A673 (cell line): ENCODE results near the gene PSORS1C1. TPM values are rescaled to one million over a fixed set of nuclear protein-coding genes. Genes with fewer than 3 reads are reported as not detected.
"Not testable (repeated sequence)": the region's sequence is repeated elsewhere in the genome, so short reads cannot be mapped to it uniquely, and the experiment has no call there.

Experiments
- BruUV-seq: library from RNA; stranded (reverse); fragments of 400-500 nt; replicated peaks from 2 replicates; lab custom pipeline; 2021; lab: Mats Ljungman, UMichigan
- CTCF ChIA-PET: fragments of 300-600 bp; sonication (Branson Sonifier 250); formaldehyde crosslinking; loops from one replicate; lab custom pipeline; 2022; ENCODE audit warnings: antibody characterized with exemption; lab: Charles Lee
- POLR2A ChIA-PET: fragments of 300-600 bp; sonication (Branson Sonifier 250); formaldehyde crosslinking; loops from one replicate; lab custom pipeline; 2022; ENCODE audit warnings: antibody characterized with exemption; ENCODE audit not compliant: low non-redundant PET; lab: Charles Lee
- DNase-seq: peaks from one replicate; pipeline ENCODE4 v3.0.0-alpha.2; 2015; ENCODE audit warnings: low spot score
- H3K27ac ChIP-seq: fragments of 200-600 bp; sonication (generic); 2 replicates; pipeline ENCODE4 v1.5.1; 2016; ENCODE audit warnings: mixed run types, low read depth, mild to moderate bottlenecking, mixed read lengths, antibody characterized with exemption, low read length; ENCODE audit not compliant: poor library complexity, severe bottlenecking
- H3K27me3 ChIP-seq: fragments of 200-600 bp; sonication (generic); replicated peaks from 2 replicates; pipeline ENCODE4 v1.6.1; 2017; ENCODE audit warnings: mixed run types, low read depth, mild to moderate bottlenecking, mixed read lengths, antibody characterized with exemption, low read length; ENCODE audit not compliant: insufficient read depth, poor library complexity
- H3K36me3 ChIP-seq: fragments of 200-600 bp; sonication (generic); 2 replicates; pipeline ENCODE4 v1.6.1; 2016; ENCODE audit warnings: mixed run types, mild to moderate bottlenecking, mixed read lengths, antibody characterized with exemption, low read length; ENCODE audit not compliant: insufficient read depth, poor library complexity, severe bottlenecking
- H3K4me1 ChIP-seq: fragments of 200-600 bp; sonication (generic); 2 replicates; pipeline ENCODE4 v1.6.1; 2017; ENCODE audit warnings: mixed run types, mild to moderate bottlenecking, mixed read lengths, antibody characterized with exemption, low read length; ENCODE audit not compliant: insufficient read depth, poor library complexity, severe bottlenecking
- H3K4me3 ChIP-seq: fragments of 200-600 bp; sonication (generic); 2 replicates; pipeline ENCODE4 v1.5.1; 2016; ENCODE audit warnings: low read depth, mixed run types, mild to moderate bottlenecking, mixed read lengths, low read length; ENCODE audit not compliant: poor library complexity, severe bottlenecking
- H3K9me3 ChIP-seq: fragments of 200-600 bp; sonication (generic); 2 replicates; pipeline ENCODE4 v1.6.1; 2016; ENCODE audit warnings: mixed run types, low read depth, mild to moderate bottlenecking, mixed read lengths, antibody characterized with exemption, low read length; ENCODE audit not compliant: poor library complexity, severe bottlenecking
- EZH2 ChIP-seq: fragments of 200-600 bp; sonication (generic); IDR thresholded peaks from 2 replicates; pipeline ENCODE4 v1.6.1; 2017; ENCODE audit warnings: borderline replicate concordance, low read depth, mild to moderate bottlenecking, mixed read lengths, antibody characterized with exemption, low read length; ENCODE audit not compliant: poor library complexity, severe bottlenecking
- intact Hi-C: fragments of 100-400 bp; cut with micrococcal nuclease; formaldehyde crosslinking; loops from one replicate; pipeline ENCODE4 v1.10.0; 2022; ENCODE audit not compliant: unreplicated experiment
- total RNA-seq: library from RNA; stranded (reverse); gene quantifications from 2 replicates; pipeline ENCODE4 v1.2.3, GENCODE V29; 2021
- TF ChIP-seq, protein P1 (sequence below): fragments of 300-800, 200-600 bp; sonication (generic); conservative IDR thresholded peaks from 2 replicates; pipeline ENCODE4 v1.5.1; 2017; ENCODE audit warnings: low read depth, mild to moderate bottlenecking, antibody characterized with exemption, low read length, moderate library complexity, mixed read lengths

Gene PSORS1C1
- total RNA-seq, 1 experiment from 2014 or later, result not detected

DNA sequence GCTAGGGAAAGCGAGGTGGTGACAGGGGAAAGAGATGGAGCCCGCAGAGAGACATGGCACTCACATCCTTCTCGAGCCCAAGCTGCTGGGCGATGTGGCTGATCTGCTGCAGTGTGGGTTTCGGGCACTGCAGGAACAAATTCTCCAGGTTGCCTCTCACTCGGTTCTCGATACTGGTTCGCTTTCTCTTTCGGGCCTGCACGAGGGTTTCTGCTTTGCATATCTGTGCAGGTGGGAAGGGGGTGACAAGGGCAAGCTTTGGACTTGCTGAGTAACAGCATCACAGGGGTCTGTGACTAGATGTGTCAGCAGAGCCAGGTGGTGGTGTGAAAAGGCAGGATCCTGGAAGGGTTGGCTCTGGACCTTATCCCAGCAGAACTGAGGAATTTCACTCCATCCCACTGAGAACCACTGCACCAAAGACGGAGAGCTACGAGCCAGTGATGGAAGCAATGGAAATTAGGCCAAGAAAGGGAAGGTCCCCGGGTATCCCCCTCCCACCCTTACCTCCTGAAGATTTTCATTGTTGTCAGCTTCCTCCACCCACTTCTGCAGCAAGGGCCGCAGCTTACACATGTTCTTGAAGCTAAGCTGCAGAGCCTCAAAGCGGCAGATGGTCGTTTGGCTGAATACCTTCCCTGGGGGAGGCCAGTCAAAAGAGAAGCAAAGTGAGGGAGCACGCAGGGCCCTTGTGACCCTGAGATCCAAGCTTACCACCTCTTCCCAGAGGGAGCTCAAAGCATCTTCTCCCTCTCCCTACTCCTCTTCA is 50.6 kb downstream of the PSORS1C1 start:
- DNase-seq, H3K4me3 ChIP-seq, BruUV-seq, H3K27ac ChIP-seq, intact Hi-C loops, H3K9me3 ChIP-seq, CTCF ChIA-PET, H3K4me1 ChIP-seq, POLR2A ChIA-PET, H3K27me3 ChIP-seq: not testable (repeated sequence)
- H3K36me3 ChIP-seq, result peaks cover 21% of the 10 kb centered on the region

DNA sequence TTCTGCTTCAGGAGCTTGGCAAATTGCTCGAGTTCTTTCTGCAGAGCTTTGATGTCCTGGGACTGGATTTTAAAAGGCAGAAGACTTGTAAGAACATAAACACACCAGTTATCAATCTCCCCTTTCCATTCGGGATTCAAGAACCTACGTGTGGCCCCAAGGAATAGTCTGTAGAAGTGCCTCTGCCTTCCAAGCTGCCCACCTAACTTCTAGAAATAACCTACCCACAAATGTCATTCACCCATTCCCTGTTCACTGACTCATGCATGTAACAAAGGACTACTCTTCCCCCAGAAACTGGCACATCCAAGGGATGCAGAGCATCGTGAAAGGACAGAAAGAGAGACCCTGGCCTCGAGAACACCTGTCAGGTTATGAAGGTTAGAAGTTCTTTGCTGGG is 51.4 kb downstream of the PSORS1C1 start:
- ChIA-PET POLR2A (no interaction called here), CTCF (interaction anchor here (0.5 kb wide), 1 partner anchor 26 kb away, joined by 3 read pairs; no protein-coding TSS in a partner anchor)
- no peak overlapping the region for H3K27ac ChIP-seq
- TF ChIP-seq, protein P1, sequence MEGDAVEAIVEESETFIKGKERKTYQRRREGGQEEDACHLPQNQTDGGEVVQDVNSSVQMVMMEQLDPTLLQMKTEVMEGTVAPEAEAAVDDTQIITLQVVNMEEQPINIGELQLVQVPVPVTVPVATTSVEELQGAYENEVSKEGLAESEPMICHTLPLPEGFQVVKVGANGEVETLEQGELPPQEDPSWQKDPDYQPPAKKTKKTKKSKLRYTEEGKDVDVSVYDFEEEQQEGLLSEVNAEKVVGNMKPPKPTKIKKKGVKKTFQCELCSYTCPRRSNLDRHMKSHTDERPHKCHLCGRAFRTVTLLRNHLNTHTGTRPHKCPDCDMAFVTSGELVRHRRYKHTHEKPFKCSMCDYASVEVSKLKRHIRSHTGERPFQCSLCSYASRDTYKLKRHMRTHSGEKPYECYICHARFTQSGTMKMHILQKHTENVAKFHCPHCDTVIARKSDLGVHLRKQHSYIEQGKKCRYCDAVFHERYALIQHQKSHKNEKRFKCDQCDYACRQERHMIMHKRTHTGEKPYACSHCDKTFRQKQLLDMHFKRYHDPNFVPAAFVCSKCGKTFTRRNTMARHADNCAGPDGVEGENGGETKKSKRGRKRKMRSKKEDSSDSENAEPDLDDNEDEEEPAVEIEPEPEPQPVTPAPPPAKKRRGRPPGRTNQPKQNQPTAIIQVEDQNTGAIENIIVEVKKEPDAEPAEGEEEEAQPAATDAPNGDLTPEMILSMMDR, result no peak
- no peak for TF ChIP-seq EZH2
- intact Hi-C loops, result no loop called here
- no peaks in the 10 kb centered on the region for H3K27me3 ChIP-seq
- H3K9me3 ChIP-seq, result no peaks in the 10 kb centered on the region
- H3K4me1 ChIP-seq, result no peaks in the 10 kb centered on the region
- H3K4me3 ChIP-seq, result no peak overlapping the region
- DNase-seq, result no peak
- no TSS peak for BruUV-seq
- H3K36me3 ChIP-seq, result peaks cover 19% of the 10 kb centered on the region

GRCh38 chr6:31168606-31169005 is 54.0 kb downstream of the PSORS1C1 start:
- intact Hi-C loops, result no loop called here
- no TSS peak for BruUV-seq
- Histone ChIP-seq H3K9me3 (no peaks in the 10 kb centered on the region), H3K36me3 (peaks cover 1% of the 10 kb centered on the region), H3K4me1 (no peaks in the 10 kb centered on the region), H3K27ac (no peak overlapping the region), H3K4me3 (no peak overlapping the region), H3K27me3 (no peaks in the 10 kb centered on the region)
- ChIA-PET POLR2A (interaction anchor here (0.7 kb wide), 1 partner anchor 380 kb away, joined by 3 read pairs; no protein-coding TSS in a partner anchor), CTCF (no interaction called here)
- TF ChIP-seq, protein P1, result no peak
- TF ChIP-seq EZH2, result no peak
- no peak for DNase-seq
